Measurements from ENCODE around the gene RAB40C.

- TF ChIP-seq, protein P1, sequence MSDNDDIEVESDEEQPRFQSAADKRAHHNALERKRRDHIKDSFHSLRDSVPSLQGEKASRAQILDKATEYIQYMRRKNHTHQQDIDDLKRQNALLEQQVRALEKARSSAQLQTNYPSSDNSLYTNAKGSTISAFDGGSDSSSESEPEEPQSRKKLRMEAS (CRISPR knock-in tag; IDR thresholded peaks at IDR 0.05) = no peak; the same call in 1 of the 2 replicates
- TF ChIP-seq USF2 (CRISPR knock-in tag; IDR thresholded peaks at IDR 0.05) (peak; percentile 79), TEAD4 (CRISPR knock-in tag; IDR thresholded peaks at IDR 0.05) (no peak), CTCF (IDR thresholded peaks at IDR 0.05) (no peak), ZNF121 (CRISPR knock-in tag; IDR thresholded peaks at IDR 0.05) (no peak), JUN (CRISPR knock-in tag; IDR thresholded peaks at IDR 0.05) (no peak), ZNF416 (CRISPR knock-in tag; IDR thresholded peaks at IDR 0.05) (peak; percentile 27; the same call in 1 of the 2 replicates), MYBL2 (CRISPR knock-in tag; IDR thresholded peaks at IDR 0.05) (no peak), NR1H2 (CRISPR knock-in tag; IDR thresholded peaks at IDR 0.05) (no peak), USF1 (CRISPR knock-in tag; IDR thresholded peaks at IDR 0.05) (peak; percentile 86)
- TF ChIP-seq, protein P2, sequence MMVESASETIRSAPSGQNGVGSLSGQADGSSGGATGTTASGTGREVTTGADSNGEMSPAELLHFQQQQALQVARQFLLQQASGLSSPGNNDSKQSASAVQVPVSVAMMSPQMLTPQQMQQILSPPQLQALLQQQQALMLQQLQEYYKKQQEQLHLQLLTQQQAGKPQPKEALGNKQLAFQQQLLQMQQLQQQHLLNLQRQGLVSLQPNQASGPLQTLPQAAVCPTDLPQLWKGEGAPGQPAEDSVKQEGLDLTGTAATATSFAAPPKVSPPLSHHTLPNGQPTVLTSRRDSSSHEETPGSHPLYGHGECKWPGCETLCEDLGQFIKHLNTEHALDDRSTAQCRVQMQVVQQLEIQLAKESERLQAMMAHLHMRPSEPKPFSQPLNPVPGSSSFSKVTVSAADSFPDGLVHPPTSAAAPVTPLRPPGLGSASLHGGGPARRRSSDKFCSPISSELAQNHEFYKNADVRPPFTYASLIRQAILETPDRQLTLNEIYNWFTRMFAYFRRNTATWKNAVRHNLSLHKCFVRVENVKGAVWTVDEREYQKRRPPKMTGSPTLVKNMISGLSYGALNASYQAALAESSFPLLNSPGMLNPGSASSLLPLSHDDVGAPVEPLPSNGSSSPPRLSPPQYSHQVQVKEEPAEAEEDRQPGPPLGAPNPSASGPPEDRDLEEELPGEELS (CRISPR knock-in tag; IDR thresholded peaks at IDR 0.05) = no peak
Measured at GRCh38 chr16:630249-630814, 40.5 kb downstream of the RAB40C start.

Measured in WTC11 (cell line).